GM18870 (cell line): ENCODE results near the gene ADGRB3.
"Not testable (repeated sequence)": the region's sequence is repeated elsewhere in the genome, so short reads cannot be mapped to it uniquely, and the experiment has no call there.

Experiments used
- ATAC-seq: cut with Tn5 transposase; IDR thresholded peaks from one replicate; pipeline ENCODE4 v1.9.1; 2021; ENCODE audit warnings: moderate library complexity; ENCODE audit not compliant: unreplicated experiment

The ADGRB3 gene

DNA sequence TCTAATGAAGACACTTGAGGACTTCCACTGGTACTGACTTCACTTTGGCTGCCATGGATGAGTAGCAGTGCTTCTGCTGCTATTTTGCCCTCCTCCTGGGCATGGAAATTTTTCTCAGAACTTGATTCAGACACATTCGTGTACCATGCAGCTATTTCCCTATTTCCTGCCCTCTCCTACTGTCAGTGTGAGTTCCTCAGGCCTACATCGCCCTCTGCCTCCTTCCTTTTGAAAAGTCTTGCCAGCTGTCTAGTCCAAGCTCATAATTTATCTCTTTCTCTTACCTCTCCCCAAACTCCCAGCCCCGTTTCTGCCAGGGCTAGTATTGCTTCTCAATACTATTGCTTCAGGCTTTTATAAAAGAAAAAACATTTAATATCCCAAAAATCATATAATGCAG is 470.2 kb downstream of the ADGRB3 start:
- ATAC-seq = no peak

DNA sequence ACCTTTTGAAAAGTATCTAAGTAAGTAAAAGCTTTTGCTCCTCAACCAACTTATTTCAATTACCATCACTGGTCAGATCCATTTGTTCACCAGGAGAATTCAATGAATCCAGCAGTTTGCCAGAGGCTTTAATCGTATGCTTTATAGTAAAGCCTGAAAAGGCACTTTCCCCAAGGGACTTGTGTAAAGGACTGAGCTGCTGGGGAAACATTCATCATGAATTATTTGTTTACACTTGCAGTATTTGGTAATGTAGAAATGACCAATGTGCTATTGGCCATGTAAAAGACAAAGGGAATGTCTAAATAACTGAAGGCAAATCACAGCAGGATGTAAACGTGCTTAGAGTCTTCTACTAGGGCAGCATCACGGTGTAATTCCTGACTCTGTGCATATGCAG is 471.4 kb downstream of the ADGRB3 start:
- no peak for ATAC-seq

DNA sequence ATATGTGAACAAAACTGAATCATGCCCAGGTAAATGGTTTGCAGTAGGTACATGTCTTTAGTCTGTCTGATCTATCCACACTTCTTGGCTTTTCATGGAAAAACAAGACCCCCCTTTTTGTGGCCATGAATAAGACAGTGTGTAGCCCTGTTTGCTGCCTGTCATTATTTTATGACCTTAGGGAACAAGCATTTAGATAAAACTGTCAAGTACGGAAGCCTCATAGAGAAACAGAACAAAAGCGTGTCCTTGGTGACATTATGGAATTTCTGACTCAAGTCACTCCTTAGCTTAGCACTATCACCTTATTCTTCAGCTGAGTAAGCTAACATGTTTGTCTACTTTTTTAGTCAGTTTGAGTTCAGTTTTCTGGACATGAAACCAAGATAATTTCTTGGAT is 476.2 kb downstream of the ADGRB3 start:
- no peak for ATAC-seq

DNA sequence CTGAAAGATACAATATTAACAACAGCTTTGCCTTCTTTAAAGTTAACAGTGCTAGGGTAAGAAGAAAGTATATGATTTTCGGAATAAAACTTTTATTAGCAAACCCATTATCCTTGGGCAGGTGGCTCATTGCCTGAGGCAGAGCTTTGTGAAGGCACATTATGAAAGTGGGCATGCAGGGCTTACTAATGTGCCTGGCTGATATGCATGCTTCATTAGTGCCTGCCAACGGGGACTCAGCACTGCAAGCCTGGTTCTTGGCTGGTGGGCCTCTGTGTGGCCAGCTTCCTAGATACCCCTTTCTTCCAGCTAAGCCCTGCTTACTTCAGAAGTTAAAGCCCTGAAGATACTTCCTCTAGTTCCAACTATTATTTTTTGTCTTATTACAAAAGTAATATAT is 481.6 kb downstream of the ADGRB3 start:
- ATAC-seq = no peak

DNA sequence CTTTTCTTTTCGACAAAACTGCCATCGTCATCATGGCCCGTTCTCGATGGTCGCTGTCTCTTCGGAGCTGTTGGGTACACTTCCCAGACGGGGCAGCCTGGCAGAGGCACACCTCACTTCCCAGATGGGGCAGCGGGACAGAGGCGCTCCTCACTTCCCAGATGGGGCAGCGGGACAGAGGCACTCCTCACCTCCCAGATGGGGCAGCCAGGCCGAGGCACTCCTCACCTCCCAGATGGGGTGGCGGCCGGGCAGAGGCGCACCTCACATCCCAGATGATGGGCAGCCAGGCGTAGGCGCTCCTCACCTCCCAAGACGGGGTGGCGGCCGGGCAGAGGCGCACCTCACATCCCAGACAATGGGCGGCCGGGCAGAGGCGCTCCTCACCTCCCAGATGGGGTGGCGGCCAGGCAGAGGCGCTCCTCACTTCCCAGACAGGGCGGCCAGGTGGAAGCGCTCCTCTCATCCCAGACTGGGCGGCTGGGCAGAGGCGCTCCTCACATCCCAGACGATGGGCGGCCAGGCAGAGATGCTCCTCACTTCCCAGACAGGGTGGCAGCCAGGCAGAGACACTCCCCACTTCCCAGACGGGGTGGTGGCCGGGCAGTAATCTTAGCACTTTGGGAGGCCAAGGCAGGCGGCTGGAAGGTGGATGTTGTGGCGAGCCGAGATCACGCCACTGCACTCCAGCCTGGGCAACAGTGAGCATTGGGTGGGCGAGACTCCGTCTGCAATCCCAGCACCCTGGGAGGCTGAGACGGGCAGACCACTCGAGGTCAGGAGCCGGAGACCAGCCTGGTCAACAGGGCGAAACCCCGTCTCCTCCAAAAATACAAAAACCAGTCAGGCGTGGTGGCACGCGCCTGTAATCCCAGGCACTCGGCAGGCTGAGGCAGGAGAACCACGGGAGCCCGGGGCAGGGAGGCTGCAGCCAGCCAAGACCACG is 486.7 kb downstream of the ADGRB3 start:
- ATAC-seq = not testable (repeated sequence)

DNA sequence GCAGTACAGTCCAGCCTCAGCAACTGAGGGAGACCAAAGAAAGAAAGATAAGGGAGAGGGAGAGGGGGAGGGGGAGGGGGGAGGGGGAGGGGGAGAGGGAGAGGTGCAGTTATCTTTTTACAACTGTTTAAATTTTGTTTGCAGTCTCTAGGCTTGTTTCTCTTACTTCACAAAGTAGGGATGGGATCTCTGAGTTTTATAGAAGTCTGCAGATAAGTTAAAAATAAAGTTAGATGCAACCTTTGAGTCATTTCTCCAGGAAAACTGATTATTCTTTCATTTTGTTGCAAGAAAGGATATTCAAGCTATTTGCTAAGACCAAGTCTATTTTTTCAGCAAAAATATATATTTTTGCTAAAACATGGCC is 487.3 kb downstream of the ADGRB3 start:
- no peak for ATAC-seq

DNA sequence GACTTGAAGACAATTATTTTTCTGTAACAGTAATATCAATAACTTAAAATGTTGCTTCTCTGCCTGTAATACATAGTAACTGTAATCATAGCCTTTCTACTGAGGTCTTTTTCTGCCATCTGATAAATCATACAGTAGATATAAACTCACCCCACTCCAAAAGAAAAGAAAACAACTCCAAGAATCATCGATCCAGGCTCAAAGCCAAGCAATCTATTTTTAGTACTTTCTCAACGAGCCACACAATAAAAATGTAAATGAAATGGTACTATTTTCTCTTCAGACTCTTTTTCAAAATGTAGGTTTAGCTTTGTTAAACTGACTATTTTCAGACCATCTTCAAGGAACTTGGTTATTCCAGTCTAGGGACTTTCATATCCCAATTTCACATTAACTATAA is 493.3 kb downstream of the ADGRB3 start:
- no peak for ATAC-seq

DNA sequence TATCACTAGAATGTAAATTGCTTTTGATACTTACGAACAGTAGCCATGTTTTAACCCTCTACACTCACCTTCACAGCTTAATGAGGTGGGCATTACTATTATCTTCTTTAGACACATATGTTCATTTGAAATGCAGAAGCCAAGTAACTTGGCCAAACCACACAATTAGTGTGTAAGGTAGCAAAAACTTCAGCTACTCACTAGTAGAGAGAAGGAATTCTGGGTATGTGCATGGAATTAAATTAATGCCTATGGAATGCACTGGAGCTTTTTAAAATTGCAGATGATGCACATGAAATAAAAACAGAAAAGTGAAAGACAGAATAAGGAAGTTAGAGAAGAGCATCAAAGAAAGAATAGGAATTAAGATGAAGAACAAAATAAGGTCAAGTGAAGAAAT is 494.0 kb downstream of the ADGRB3 start:
- ATAC-seq = no peak

DNA sequence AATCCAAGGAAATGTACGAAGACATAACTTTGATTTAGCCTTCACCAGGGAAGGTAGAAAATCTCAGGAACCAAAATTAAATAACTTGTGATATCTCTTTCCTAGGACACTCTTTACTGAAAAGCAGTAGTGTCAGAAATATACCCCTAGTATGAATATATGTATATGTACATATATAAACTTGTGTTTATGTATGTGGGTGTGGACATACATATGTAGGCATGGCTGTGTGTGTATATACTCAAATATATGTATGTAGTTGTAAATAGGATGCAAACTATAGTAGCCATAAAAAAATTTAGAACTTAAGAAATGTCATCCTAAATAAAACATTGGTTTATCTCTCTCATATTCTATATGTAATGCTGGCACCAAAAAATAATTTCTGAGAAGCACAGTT is 500.8 kb downstream of the ADGRB3 start:
- ATAC-seq = no peak

DNA sequence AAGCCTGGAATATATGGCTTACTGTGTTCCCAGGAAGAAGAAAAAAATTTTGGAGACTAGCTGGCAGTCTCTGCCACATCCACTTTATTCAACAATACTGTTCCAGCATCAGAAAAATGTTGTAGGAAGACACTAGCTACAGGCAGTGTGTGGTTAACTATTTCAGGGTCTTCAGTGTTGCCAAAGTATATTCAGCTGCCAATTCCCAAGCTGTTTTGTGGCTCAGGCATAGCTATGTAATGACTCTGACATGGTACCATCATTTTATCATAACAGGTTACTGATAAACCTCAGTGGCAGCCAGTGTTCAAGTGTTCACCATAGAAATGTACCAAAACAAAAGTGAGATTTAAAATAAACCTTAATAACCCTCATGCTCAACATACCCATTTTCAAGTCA is 503.1 kb downstream of the ADGRB3 start:
- no peak for ATAC-seq

DNA sequence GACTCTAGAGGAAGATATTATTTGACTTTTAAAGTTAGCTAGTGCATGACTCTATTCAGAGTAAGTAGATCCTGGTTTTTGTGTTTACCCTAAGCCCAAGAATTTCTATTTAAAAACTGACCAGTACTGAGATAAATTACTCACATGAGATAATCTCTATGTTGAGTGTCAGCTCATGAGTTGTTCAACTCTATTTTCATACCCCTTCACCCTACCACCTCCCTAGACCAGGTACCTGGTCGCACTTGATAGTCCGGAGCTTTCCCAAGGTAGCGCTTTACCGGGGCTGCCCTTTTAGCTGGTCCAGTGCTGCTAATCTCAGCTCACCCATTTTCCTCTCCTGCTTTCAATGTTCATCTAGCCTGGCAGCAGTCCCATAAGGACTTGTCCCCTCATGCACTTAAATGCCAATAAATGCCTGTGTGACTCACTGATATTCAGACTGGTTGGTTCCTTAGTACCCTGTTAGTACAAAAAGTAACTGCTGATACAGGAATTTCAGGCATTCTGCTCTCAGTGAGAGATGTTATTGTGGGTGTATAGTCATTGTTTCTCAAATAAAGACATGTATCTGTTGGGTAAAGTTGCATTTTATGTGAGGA is 503.9 kb downstream of the ADGRB3 start:
- ATAC-seq = no peak

DNA sequence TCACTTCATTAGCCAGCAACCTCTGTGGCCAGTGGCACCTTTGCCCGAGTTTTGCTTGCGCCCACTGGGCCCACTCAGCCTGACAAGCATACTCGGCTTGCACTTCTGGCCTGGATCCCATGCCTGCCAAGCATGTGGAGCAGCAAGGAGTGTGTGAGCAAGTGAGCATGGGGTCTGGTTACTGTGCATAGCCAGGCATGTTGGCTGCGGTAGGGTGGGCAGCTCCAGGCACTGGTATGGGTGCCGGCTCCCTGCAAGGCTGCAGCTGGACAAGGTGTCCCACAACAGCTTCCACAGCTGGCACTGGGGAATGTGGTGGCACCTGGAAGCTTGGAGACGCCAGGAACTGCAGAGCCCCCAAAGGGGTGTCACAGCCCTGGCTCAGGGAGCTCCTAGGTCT is 510.0 kb downstream of the ADGRB3 start:
- ATAC-seq = no peak

DNA sequence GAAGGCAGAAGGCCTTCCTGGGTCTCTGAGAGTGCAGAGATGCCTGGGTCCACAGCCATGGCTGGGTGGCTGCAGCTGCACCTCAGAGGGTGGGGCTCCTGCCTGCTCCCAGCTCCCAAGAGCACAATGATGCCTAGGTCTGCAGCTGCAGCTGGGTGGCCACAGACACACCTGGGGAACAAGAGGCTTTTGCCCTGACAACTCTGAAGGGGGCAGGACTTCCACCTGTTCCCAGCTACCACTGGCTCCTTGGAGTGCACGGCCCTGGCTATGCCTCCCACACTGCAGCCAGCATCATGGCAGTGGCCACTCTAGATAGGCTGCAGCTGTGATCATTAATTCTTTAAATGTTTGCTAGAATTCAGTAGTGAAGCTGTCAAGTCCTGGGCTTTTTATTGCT is 511.3 kb downstream of the ADGRB3 start:
- ATAC-seq = no peak

DNA sequence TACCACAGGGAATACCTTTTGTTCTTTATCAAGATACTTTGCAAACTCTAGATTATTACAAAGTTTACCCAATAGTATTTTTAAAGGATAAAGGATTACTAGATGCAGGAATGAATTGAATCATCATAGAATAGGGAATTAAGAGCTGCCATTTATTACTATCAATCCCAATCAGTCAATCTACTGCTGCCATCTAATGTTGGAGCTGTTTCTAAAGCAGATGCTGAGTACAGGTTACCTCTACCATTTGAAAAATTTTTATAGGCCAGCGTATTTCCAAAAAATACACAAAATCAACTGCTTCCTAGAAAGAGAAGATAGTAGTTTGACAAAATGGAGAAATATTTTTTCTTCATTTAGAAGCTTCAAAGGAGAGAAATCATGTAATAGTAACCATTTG is 520.4 kb downstream of the ADGRB3 start:
- ATAC-seq = no peak

DNA sequence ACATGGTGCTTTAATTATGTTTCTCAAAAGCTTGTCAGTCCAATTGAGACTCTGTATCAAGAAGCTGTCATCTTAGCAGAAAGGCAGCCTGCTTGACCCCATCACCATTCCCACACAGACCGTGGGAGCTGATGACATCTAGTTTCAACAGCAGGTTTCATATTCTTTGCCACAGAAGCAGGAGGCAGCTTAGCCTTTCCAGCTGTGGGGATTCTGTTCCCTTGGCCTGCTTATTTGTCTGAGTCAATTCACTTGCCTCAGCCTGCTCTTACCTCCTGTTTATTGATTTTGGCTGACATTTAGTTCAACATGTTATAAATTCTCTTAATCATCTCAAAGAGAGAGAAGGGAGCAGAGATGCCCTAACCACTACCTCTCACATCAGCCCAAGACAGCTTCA is 527.7 kb downstream of the ADGRB3 start:
- no peak for ATAC-seq

DNA sequence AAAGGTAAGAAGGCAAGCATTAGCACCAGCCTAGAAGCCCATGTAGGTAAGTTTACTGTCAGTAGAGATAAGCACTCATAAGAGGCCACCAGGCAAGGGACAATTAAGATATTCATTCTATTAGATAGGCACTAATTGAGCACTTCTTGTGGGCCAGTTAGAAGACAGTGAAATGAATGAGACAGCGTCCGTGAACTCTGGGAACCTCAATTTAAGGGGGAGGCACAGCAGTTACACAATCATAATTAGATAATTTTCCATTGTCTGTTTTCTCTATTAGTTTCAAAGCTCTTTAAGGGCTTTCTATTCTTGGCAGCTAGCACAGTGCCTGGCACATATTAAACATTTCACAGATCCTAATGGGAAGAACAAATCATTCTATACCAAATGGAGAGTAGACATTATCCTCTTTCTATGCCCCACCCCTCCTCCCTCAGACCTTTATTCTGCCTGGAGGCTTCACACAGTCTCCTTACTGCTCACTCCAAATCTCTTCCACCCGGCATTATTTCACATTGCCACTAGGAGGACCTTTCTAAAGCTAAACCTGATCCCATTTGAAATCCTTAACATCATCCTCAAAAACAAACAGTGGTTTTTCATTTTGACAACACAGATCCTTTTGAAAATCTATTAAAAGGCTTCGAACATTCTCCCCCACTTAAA is 529.6 kb downstream of the ADGRB3 start:
- ATAC-seq = no peak

DNA sequence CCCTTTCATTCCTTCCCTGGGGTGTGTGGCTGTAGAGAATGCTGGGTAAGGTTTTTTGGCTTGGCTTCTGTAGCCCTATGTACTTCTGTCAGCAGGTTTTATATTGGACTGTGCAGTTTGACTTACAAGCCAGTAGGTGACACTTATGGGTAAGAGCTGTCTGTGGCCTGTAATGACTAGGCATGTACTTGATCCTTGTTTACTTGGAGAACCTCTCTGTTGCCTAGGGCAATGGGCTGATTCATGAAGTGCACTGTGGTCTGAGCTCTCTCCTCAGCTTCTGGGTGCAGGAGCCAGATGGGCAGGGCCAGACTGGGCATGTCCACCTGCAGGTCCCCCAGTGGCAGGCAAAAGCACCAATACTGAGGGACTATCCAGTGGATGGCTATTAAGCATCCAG is 544.6 kb downstream of the ADGRB3 start:
- peak; percentile 53 for ATAC-seq

DNA sequence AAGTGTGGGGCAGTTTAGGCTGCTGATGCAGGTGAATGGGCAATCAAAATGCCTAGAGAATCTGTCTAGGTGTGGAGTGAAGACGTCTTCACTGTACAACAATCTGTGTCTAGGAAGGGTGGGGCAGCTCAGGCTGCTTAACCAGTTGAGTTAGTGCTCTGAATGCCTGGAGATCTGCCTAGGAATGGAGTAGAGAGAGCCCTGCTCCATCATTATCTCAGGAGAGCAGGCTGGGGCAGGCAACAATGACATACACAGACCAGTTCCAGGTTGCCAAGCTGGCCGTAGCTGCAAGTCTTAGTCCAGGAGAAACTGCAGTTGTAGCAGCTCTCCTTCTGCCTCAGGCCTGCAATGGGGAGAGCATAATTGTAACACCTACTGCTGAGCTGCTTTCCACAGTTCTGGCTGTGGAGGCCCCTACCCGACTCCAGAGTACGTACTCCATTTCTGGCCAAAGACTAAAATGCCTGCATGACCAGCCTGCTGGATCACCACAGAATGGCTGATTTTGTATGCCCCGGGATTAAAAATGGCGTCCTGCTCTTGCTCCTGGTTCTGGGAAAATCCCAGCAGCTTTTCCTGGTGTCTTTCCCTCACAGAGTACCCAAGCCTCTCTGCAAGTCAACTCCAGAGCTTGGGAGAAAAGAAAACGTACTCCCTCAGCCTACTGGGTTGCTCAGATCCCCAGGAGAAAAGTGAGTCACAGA is 545.4 kb downstream of the ADGRB3 start:
- ATAC-seq = no peak

DNA sequence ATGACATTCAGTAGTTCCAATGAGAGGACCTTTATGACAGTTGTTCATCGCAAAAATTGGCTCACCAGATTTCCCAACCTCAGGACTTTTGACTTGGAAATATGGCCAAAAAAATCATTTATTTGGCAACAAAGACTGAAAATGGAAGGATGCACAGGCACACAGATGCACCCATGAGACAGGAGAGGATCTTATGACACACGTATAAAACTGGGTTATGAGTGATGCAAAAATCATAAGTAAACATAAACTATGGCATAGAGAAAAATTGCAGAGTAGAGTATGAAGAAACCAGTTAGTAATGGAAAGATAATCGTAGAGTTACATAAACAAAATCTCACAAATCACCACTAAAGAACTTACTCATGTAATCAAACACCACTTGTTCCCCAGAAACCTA is 546.9 kb downstream of the ADGRB3 start:
- no peak for ATAC-seq

DNA sequence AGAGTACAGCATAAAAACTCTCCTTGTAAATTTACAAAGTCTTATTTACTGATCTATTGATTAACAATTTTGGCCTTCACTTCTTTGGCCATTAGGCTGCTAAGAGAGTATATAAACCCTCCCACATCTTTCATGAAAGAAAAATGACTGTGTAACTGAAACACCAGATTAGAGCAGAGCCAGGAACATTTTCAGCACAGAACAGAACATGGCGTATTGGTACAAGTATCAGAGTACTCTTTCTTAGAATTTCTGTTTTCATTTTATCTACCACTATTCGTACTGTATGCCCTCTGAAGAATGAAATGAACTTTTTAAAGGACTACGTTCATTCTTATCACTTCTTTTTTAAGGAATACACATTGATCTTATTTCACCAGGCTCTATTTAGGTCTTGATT is 550.2 kb downstream of the ADGRB3 start:
- no peak for ATAC-seq

DNA sequence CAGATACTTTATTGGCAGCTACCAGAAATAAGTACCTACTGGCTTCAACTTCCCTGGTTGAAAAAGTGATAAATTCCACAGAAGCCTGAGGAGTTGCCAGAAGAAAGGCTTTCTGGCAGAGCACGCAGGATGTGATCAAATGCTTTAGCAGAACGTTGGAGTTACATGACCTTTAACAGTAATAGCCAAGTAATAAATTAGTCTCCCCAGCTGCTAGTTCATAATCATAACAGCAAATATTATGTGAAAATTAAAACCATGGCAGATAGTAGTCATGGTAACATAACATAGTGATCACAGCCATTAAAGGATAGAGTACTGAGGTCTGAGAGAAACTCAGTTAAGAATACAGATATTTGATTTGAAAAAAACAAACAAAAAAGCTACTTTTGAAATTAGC is 567.7 kb downstream of the ADGRB3 start:
- no peak for ATAC-seq
